ENCODE measurements around the gene PRKCH.

GRCh38 chr14:61532123-61532505, 210.7 kb downstream of the PRKCH start:
- TF ChIP-seq EZH2 (IDR thresholded peaks at IDR 0.05; ENCODE audit: insufficient read depth, poor library complexity, severe bottlenecking) (no peak), EZH2phosphoT487 (IDR thresholded peaks at IDR 0.05; ENCODE audit: insufficient read depth, low read depth) (no peak)

All from GM23248 (cell line).